ENCODE results near the gene PNMA8A.

GRCh38 chr19:46514589-46515289 is 43.4 kb upstream of the PNMA8A start:
- TF ChIP-seq, protein P1, sequence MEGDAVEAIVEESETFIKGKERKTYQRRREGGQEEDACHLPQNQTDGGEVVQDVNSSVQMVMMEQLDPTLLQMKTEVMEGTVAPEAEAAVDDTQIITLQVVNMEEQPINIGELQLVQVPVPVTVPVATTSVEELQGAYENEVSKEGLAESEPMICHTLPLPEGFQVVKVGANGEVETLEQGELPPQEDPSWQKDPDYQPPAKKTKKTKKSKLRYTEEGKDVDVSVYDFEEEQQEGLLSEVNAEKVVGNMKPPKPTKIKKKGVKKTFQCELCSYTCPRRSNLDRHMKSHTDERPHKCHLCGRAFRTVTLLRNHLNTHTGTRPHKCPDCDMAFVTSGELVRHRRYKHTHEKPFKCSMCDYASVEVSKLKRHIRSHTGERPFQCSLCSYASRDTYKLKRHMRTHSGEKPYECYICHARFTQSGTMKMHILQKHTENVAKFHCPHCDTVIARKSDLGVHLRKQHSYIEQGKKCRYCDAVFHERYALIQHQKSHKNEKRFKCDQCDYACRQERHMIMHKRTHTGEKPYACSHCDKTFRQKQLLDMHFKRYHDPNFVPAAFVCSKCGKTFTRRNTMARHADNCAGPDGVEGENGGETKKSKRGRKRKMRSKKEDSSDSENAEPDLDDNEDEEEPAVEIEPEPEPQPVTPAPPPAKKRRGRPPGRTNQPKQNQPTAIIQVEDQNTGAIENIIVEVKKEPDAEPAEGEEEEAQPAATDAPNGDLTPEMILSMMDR (IDR thresholded peaks at IDR 0.05): no peak
- TF ChIP-seq POLR2AphosphoS5 (IDR thresholded peaks at IDR 0.05): no peak
- TF ChIP-seq EP300 (IDR thresholded peaks at IDR 0.05): no peak
- no peak for TF ChIP-seq POLR2A (IDR thresholded peaks at IDR 0.05; ENCODE audit: low read depth)

Measured in esophagus muscularis mucosa (tissue), 4 donors.